HepG2 (cell line): Measurements from ENCODE around the gene SUSD6. TPM values are rescaled to one million over a fixed set of nuclear protein-coding genes. Genes with fewer than 3 reads are reported as not detected.

ENCODE experiments used
- ELF3 ChIP-seq: IDR thresholded peaks from 2 replicates; pipeline ENCODE4 v1.6.1; 2016; ENCODE audit warnings: missing genetic modification reagents, missing compliant biosample characterization
- GATAD2A ChIP-seq: IDR thresholded peaks from 2 replicates; pipeline ENCODE4 v1.6.1; 2016
- HOMEZ ChIP-seq: IDR thresholded peaks from 2 replicates; pipeline ENCODE4 v1.6.1; 2016; ENCODE audit warnings: low read depth
- JUNB ChIP-seq: sonication (generic); formaldehyde crosslinking; IDR thresholded peaks from 2 replicates; pipeline ENCODE4 v1.8.0; 2022; ENCODE audit warnings: missing genetic modification reagents, mild to moderate bottlenecking, borderline replicate concordance
- MIXL1 ChIP-seq: IDR thresholded peaks from 2 replicates; pipeline ENCODE4 v1.6.1; 2016
- NFYB ChIP-seq: sonication (generic); formaldehyde crosslinking; IDR thresholded peaks from 2 replicates; pipeline ENCODE4 v1.4.0; 2020; ENCODE audit warnings: missing genetic modification reagents
- REL ChIP-seq: sonication (generic); formaldehyde crosslinking; conservative IDR thresholded peaks from 2 replicates; pipeline ENCODE4 v1.8.0; 2022; ENCODE audit warnings: mild to moderate bottlenecking, missing genetic modification reagents, moderate library complexity
- SATB2 ChIP-seq: sonication (generic); formaldehyde crosslinking; IDR thresholded peaks from 2 replicates; pipeline ENCODE4 v1.5.0; 2020; ENCODE audit warnings: missing genetic modification reagents
- YEATS2 ChIP-seq: sonication (generic); formaldehyde crosslinking; IDR thresholded peaks from 2 replicates; pipeline ENCODE4 v1.4.0; 2020; ENCODE audit warnings: missing genetic modification reagents, borderline replicate concordance
- ZBTB26 ChIP-seq: IDR thresholded peaks from 2 replicates; pipeline ENCODE4 v1.6.1; 2016; ENCODE audit warnings: missing compliant biosample characterization, missing genetic modification reagents, borderline replicate concordance
- ZFP36L1 ChIP-seq: sonication (generic); formaldehyde crosslinking; IDR thresholded peaks from 2 replicates; pipeline ENCODE4 v1.8.0; 2022; ENCODE audit warnings: mild to moderate bottlenecking, missing genetic modification reagents, moderate library complexity
- ZNF296 ChIP-seq: sonication (generic); formaldehyde crosslinking; conservative IDR thresholded peaks from 2 replicates; pipeline ENCODE4 v1.5.0; 2020; ENCODE audit warnings: mild to moderate bottlenecking, missing genetic modification reagents
- ZNF414 ChIP-seq: sonication (generic); formaldehyde crosslinking; IDR thresholded peaks from 2 replicates; pipeline ENCODE4 v1.5.0; 2020; ENCODE audit warnings: missing genetic modification reagents
- ZNF501 ChIP-seq: sonication (generic); formaldehyde crosslinking; IDR thresholded peaks from 2 replicates; pipeline ENCODE4 v1.5.1; 2020; ENCODE audit warnings: mild to moderate bottlenecking, moderate library complexity, missing genetic modification reagents
- ZNF614 ChIP-seq: IDR thresholded peaks from 2 replicates; pipeline ENCODE4 v1.6.1; 2018; ENCODE audit warnings: missing biosample characterization, missing genetic modification reagents, inconsistent platforms, borderline replicate concordance
- ZNF773 ChIP-seq: sonication (generic); formaldehyde crosslinking; IDR thresholded peaks from 2 replicates; pipeline ENCODE4 v1.4.0; 2020; ENCODE audit warnings: missing genetic modification reagents, borderline replicate concordance
- ZSCAN12 ChIP-seq: sonication (generic); formaldehyde crosslinking; IDR thresholded peaks from 2 replicates; pipeline ENCODE4 v1.9.0; 2021; ENCODE audit warnings: mild to moderate bottlenecking, missing genetic modification reagents
- polyA plus RNA-seq, 8 experiments: library from polyadenylated mRNA; depleted of rRNA in 3 of 8; stranded (reverse) in 7 of 8; unstranded in 1 of 8; fragments of >200 nt; fragmentation: Illumina TruSeq in 4 of 8; extraction: Trizol in 4 of 8; gene quantifications; 2 replicates each; pipeline versions ENCODE4 v1.2.1 to v1.2.3, GENCODE V29; 2011 to 2016; ENCODE audit warnings: low read depth in 4 of 8, missing spikeins in 1 of 8, mixed read lengths in 1 of 8; ENCODE audit not compliant: insufficient read depth in 1 of 8
- total RNA-seq, 5 experiments: library from RNA; depleted of rRNA; stranded (reverse); fragments of >200 nt; fragmentation: Illumina TruSeq; extraction: Trizol; gene quantifications; 2 replicates each; pipeline ENCODE4 v1.2.3, GENCODE V29; 2016; ENCODE audit warnings: low read depth in 1 of 5

SUSD6 gene
- total and polyA plus RNA-seq, 2 of the 13 experiments (the other 11 are each of a cell fraction or from before 2014, with no cell fraction given) = 7.2 to 7.4 TPM

GRCh38 chr14:69749956-69750355 lies 138.6 kb downstream of the SUSD6 start (continued):
- TF ChIP-seq ZNF296 (CRISPR knock-in tag) = no peak
- peak; percentile 99 for TF ChIP-seq ZBTB26
- TF ChIP-seq ZNF614 (CRISPR knock-in tag) = 0 out of 2 replicates have a peak, but pooled peaks have one; percentile 25
- no peak for TF ChIP-seq ZSCAN12 (CRISPR knock-in tag)
- TF ChIP-seq REL (CRISPR knock-in tag) = no peak
- TF ChIP-seq NFYB = peak; percentile 64
- TF ChIP-seq HOMEZ (CRISPR knock-in tag) = peak; percentile 50; the same call in 1 of the 2 replicates
- no peak for TF ChIP-seq SATB2 (CRISPR knock-in tag)
- no peak for TF ChIP-seq JUNB
- 0 out of 2 replicates have a peak, but pooled peaks have one; percentile 13 for TF ChIP-seq YEATS2 (CRISPR knock-in tag)
- no peak for TF ChIP-seq ZFP36L1 (CRISPR knock-in tag)
- TF ChIP-seq MIXL1 (CRISPR knock-in tag) = 0 out of 2 replicates have a peak, but pooled peaks have one; percentile 22
- TF ChIP-seq ZNF773 (CRISPR knock-in tag) = no peak
- 0 out of 2 replicates have a peak, but pooled peaks have one; percentile 10 for TF ChIP-seq ELF3 (CRISPR knock-in tag)
- 0 out of 2 replicates have a peak, but pooled peaks have one; percentile 13 for TF ChIP-seq GATAD2A (CRISPR knock-in tag)
- TF ChIP-seq ZNF501 (CRISPR knock-in tag) = no peak
- TF ChIP-seq ZNF414 (CRISPR knock-in tag) = no peak
